ENCODE measurements around the gene HABP2.

The HABP2 gene

DNA sequence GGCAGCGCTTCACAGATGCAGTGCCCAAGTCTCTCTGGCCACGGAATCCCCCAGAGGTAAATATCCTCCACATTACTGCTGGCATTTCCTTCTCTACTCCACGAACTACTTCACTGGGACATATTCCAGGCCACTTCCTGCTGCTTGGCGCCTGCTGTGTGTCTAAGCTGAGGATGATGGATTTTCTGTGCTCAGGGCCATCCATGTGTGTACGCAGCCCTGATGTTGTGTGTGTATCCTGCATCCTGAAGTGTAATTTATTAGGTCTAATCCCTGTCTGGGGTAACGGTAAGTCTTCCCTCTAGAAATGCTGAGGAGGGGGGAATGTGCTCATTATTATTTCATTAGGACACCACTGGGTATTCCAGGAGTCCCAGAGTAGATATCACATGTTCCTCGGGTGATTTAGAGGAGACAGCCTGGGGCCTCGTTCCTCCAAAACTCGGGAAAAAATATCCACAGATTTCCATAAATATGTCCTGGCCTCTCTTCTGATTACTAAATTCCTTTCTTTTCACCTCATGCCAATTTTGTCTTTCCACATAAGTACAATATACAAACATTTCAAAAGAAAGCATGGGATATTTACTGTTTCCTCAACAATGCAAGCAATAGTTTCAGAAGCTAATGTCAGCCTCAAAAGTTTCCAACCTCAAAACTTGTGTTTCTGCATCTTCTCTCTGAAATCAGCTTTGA lies 25.5 kb upstream of the HABP2 start:
- no peak for DNase-seq

DNA sequence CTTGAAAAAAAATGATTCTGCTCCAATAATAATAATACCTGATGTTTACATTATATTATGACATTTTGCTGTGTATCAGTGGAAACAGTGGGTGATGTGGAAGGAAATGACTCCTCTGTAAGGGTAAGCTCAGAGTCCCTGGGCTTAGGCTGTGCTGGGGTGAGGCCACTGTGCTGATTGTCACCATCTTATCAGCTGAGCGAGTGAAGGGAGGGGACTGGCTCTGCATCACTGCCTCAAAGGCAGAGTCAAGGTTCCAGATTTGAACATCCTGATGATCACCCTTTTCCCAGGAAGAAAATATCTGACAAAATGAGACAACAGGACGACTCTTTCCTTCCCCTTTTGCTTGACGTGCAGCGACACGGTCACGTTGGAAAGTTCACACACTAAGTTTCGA lies 24.0 kb upstream of the HABP2 start:
- no peak for DNase-seq

DNA sequence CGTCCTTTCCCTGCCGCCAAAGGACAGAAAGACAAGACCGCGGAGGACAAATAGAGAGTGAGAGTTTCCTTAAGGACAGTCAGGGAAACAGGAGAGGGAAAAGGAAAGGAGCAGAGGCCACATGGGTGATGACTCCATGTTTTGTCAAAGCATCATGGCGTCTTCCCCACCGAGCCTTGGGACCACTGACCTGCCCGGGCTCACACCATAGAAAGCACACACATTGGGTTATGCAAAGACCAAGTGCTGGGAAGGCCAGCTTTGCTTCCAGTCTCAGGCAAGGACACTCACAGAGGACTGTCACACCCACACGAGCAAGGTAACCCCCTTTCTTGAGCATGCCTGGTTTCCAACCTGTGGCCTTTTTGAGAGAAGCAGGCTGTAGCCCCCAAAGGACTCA lies 23.3 kb upstream of the HABP2 start:
- DNase-seq: no peak

DNA sequence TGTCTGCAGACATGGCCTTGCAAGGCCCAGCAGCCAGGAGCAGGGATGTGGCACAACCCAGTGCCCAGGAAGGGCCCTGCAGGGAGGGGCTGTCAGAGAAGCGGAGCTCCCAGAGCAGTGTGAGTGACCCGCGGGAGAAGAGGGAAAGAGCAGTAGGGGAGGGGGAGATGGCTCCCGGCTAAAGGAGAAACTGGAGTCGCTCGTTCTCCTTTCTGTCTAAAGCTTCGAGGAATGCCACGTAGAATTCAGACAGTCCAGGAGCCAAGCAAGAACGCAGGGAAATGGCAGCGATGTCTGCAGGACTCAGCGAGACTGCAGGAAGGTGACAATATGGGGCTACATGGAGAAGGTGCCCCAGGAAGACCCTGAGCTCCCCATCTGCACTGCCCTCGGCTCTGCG lies 22.4 kb upstream of the HABP2 start:
- DNase-seq: no peak

DNA sequence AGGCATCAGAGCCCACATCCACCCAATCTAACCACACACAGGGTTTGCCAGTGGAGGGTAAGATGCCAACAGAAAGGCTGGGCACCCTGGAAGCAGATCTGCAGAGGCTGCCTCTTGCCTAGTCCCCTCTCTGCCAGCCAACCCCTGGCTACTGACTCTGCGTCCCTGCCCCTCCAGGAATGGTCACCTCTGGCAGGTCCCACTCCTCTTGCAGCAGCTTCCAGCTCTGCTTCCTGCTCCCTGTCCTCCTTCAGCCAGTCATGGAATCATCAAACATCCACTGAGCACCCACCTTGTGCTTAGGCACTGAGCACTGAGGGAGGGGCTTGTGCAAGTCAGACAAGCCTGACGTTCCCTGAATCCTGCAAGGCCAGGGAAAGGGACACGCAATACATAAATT lies 20.1 kb upstream of the HABP2 start:
- no peak for DNase-seq

DNA sequence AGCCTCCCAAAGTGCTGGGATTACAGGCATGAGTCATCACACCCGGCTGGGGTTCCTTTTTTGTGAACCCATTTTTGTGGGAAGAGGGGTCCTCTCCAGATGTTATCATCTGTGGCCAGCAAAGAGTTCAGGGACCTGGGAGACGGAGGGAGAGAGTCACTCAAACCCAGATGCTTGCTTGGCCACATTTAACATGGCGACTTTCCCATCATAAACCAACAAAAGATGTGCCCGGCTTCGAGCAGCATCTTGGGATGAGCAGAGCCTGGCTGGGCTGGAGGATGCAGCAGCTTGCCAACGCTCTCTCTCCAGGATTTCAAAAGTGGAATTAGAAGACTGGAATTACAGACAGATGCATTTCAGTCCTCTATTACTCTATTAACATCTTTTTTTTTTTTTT lies 19.1 kb upstream of the HABP2 start:
- DNase-seq: no peak

DNA sequence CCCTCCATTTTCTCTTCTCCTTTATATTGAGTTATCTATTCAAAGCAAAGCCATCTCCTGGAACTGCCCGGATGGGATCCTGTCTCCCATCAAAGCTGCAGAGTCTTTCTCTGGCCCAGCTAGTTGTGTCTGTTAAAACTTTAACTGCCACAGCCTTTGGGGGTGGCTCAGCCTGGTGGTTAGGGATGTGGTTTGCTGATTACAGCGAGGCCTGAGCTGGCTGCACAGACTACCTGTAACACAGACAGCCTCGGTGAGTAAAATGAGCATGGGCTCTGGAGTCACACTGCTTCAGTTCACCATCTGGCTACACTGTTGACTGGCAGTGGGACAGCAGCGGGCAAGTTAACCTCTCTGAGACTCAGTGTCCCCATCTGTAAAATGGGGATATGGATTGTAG lies 18.4 kb upstream of the HABP2 start:
- DNase-seq: no peak

DNA sequence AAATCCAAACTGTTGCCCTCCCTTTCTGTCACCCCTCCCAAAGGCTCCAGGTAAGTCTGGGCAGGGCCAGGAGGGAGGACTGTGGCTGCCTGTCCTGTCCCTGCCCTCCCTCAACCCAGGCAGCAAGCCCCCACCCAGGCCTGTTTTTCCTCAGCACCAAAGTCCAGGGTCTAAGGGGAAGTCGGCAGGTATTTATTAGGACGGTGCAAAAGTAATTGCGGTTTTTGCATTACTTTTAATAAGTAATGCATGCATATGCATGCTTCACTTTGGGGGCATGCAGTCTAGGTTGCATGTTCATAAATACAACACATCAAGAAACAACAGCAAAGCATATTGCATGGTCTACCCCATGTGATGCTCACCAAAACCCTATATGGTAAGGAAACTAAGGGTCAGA lies 15.2 kb upstream of the HABP2 start:
- no peak for DNase-seq

DNA sequence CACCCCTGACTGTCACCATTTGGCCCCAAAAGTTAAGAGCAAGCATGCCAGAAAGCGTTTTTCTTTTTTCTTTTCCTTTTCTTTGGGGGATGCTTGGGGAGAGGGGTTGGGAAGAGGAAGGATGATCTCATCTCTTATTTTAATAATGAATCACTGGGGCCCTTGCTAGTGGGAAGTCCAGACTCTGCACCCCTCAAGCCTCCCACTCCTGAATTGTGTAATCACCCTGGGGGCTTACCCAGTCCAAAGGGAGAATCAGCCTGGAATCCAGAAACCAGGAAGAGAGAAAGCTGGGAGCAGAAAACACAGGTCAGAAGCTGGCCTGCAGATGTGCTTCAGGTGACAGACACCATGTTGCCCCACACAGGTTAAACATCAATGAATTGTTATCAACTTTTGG lies 14.7 kb upstream of the HABP2 start:
- DNase-seq: no peak

DNA sequence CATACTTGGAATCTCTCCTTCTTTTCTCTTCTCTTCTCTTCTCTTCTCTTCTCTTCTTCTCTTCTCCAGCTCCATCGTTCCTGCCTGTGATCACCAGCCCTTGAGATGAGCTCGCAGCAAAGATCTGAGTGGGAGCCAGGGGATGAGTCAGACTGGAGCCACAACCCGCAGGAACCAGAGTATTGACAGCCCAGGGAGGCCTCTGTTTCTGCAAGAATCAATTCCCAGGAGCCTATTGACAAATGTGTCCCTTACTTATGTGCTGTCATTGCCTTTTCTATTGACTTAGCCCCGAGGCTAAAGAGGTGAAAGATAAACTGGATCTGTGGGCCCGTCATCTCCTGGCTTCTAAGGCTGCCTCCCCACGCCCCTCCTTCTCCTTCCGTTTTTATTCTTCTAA lies 13.1 kb upstream of the HABP2 start:
- peak; percentile 42 for DNase-seq

DNA sequence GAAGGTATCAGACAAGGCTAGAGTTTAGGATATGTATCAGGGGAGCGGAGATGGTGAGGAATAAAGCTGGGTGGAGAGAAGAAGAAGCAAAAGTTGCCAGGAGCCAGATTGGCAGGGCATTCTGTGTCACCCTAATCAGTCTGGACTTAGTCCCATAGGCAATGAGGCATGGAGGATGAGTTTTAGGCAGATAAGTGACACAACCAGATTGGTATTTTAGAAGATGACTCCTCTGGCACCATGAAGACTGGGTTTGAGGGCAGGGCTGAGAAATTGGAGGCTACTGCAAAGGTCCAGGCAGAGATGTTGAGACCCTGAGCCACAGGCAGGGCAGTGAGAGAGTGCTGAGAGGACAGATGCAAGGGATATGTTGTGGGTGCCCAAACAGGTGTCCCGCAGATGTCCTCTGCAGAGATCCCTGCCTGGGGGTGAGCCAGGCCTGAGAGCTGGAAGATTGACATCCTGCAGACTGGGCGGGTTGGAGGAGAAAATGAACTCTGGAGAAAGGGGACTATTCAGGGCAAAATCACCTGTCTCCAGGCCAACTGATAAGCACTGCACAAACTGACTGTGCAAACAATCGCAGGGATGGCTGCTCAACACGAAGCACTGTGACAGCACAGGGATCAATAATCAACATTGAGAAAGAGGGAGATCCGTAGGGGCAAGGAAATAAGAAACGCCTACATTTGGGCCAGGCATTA lies 11.9 kb upstream of the HABP2 start:
- DNase-seq: no peak

DNA sequence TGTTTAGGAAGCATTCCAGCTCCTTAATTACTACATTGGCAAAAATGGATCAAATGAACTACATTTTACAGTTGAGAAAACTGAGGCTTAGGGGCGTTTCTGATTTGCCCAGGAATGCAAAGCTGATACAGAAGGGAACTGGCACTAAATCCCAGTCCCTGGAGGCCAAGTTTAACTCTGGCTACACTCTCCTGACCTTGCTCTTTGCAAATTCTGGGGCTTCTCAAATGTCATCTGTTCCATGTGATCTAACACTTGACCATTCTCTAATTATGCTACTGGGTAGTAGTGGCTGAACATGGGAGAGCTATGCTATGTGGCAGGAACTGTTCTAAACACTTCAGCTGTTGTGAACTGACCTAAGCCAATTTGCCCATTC lies 11.3 kb upstream of the HABP2 start:
- DNase-seq: no peak

DNA sequence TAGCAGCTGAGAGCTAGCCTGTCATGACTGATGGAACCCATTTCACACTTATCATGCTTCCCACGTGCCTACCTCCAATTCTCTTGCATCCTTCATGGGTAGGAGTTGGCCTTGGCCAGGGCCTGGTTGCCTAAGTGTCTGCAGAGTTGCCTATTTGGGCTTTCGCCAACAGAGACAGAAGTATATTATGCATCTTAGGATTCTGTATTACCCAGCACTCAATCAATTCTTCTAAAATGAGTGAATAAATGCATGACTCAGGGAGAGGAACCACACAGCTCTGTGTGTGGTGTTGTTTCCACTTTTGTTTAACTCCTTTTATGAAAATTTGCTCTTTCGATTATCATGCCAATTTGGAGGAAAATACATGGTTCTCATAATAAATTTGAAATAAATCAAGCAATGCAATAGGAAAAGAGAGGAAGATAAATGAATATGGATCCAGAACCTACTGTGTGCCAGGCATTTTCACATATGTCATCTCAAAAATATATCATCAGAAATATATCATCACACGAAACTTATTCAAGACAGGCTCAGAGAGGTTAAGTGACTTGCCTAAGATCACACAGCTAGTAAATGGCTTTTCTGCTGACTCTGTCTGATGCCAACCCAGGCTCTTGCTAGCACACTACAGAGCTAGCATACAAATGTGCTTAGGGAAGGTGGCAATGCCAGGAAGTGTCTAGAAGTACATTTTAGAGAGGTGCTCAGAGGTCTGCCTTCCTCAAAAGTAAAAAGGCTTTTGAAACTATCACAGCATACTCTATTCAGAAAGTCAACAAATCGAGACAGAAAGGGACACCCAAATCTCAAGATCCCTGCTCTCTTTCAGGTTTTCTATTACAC lies 9.5 kb upstream of the HABP2 start:
- DNase-seq: no peak

DNA sequence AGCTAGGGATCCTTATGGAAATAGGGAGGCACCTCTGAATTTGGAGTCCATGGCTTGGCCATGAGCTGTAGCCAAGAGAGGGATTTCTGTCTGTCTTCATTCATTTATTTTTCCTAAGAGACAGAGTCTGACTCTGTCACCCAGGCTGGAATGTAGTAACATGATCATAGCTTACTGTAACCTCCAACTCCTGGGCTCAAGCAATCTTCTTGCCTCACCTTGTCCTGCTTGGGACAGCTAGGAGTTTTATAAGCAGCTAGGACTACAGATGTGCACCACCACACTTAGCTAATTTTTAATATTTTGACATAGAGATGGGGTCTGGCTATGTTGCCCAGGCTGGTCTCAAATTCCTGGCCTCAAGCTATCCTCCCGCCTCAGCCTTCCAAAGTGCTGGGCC lies 8.5 kb upstream of the HABP2 start:
- DNase-seq: no peak

DNA sequence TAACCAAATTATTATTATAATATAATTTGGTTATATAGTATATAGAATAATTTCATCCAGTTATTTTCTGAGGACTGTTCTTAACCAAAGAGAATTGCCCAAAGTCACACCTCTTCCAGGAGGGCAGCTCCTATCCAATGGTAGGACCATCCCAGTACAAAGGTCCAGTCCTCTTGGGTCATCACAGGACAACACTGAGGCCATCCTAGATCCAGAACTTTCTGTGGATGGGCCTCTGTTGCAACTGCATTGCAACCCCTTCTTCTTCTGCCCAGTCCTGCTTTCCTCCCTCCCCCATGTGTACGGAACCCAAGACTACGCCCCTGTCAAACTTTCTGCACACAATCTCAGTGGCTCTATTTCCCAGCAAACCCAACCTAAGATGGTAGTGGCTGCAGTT lies 5.4 kb upstream of the HABP2 start:
- DNase-seq: no peak

DNA sequence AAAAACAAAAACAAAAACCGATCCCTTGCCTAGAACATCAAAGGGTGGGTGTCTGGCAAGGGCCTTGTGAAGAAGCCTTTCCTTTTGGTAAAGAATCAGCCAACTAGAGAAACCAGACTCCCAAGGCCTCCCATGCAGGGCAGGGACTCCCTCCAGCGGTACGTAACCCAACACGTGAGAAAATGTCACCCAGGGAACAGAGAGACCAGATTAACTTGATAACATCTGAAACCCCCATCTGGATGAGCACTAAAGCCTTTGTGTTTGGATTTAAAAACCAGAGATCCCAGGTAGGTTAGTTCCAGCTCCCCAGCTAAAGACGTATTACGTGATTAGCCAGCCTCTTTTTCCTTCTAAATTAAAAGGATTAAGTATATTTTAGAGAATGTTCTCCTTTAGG lies 3.0 kb upstream of the HABP2 start:
- no peak for DNase-seq

DNA sequence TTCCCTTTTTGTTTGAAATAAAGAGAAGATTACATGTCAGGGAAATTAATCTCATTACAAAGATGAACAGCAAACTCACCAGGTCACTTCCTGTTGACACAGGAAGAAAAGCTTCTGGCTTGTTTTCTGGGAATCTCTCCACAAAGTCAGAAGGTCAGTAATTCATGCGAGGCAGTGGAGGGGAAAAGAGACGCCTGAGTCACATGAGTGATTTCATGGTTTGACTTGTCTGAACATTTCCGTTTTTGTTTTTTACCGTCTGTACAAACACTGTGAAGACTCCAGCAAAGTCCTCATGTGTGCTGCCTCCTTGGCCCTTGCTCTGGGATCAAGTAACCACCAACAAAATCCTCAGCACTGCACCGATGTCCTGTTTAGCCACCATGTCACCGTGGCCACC lies 2.5 kb upstream of the HABP2 start:
- DNase-seq: peak; percentile 15

DNA sequence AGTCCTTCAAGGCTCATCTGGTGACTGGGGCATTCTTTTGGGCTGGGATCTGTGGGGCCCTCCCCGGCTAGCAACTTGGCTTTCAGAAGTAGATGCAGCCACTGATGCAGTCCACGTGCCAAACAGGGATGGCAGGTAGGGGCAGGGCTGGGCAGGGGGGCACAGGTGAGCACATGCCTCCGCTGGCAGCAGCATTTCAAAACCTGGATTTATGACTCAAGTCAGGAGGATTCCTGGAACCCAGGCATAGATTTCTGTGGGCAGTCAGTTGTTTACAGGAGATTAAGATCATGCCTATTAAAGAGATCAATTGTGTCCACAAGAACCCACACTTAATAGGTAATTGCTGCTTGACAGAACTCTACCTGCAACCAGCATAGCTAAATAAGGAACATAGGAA lies 839 bp upstream of the HABP2 start:
- DNase-seq: no peak

DNA sequence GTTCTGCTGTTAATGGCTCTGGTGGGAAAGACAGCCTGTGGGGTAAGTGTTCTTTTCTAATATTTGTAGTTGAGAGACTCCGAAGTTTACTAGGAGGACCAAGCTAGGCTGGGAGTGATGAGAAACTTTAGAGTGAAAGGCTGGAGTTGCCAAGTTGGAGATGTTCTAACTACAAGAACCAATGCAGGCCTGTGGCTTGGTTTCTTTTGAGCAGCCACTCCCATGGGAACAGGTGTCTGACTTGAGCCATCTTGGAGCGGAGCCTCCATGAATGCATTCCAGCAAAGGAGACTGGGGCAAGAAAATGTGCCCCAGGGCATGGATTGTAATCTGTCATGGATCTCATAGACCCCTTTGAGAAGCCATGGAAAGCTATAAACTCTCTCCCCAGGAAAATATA lies 296 bp downstream of the HABP2 start:
- DNase-seq: no peak

DNA sequence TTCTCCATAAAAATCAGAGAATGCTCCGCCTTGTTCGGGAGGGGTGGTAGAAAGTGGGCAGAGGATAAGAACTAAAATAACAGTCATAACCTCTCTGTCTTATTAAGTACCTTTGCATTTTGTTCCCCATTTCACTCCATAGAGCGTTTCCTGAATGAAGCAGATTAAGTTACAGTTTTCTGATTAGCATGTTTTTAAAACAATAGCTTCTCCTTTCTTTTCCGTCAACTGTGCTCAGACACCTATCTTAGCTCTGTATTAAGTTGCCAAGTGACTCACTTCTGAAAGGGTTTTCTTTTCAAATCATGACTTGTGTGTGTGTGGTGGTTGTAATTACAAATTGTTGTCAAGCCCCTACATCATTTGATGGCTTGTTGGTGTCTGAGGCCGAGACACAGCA lies 1.4 kb downstream of the HABP2 start:
- DNase-seq: no peak

DNA sequence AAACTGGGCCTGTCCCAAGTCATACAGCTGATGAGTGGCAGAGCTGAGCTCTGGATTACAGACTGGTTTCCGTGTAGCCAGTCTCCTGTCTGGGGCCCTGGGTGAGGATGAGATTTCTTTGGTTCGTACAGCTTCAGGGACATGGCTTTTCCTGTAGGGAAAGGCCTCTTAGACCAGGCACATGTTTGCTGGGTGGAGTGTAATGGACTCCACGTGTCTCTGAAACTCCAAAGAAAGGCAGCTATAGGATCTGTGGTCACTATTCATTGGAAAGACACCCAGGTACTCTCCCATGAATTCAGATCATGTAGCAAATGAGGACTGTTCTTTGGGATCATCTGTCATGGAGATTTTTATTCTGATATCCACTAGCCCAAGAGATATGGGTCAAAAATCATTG lies 2.4 kb downstream of the HABP2 start:
- no peak for DNase-seq

DNA sequence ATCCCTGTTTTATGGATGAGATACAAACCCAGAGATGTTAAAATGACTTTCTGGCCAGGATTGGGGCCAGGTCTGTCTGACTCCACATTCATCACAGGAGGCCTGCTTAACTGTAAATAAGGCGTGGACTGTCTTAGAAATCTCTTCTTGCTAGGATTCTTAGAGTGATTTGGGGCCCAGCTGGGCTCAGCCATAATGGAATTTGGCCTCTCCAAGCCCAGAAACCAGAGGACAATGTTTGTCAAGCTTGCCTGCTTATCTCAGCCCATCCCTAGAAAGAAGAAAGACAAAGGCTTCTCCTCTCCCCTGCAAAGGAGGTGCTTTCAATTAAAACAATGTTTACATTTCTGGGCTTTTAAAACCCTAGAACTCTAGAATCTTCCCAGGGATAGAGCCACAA lies 2.9 kb downstream of the HABP2 start:
- DNase-seq: no peak

DNA sequence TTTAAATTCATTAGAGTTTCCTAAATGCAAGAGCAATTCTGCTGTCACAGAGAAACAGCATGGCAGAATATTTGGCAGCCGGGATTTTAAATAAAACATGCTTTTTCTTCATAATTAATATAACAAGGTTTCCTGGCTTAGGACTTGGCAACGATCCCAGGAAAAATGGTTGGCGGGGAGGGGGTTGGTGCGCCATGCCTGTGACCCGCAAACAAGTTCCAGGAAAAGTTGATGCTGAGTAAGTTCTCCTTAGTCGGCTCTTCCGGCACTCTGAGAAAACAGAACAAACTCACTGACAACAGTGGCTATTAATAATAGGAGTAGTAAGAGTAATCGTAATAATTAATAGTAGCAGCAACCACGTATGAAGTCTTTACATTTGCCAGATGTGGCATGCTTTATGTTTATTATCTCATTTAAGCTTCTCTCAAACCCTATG lies 4.6 kb downstream of the HABP2 start:
- DNase-seq: no peak

DNA sequence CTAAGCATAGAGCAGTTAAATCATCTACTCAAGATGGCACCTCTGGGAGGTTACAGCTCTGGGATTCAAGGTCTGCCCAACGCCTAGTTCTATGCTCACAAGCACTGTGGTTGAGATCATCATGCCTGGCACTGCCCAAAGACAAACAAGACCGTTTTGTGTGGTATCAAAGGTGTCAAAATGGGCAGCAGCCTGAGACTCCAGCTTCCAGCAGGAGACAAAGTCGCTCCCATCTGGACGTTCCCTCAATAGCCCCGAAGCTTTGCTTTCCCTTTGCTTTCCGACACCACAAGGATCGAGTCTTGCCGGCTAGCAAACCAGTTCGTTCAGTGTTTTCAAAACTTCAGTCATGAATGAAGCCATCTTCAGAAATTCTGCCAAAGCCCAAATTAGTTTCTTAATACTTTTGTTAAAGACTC lies 5.1 kb downstream of the HABP2 start:
- no peak for DNase-seq

All from HCEC 1CT (cell line).